Muscle layer of colon (tissue), 2 donors: Measurements from ENCODE around the gene GDE1.
"Not testable (repeated sequence)": the region's sequence is repeated elsewhere in the genome, so short reads cannot be mapped to it uniquely, and the experiment has no call there.

ENCODE experiments used
- H3K27ac ChIP-seq: one replicate; pipeline ENCODE4 v1.7.0; 2013; ENCODE audit warnings: low read depth, mild to moderate bottlenecking, low read length, moderate library complexity
- H3K27me3 ChIP-seq, 2 donors: one replicate each; pipeline ENCODE4 v1.7.0; 2013; ENCODE audit warnings: low read length in 2 of 2, mild to moderate bottlenecking in 2 of 2; ENCODE audit not compliant: insufficient read depth in 2 of 2, control insufficient read depth in 1 of 2
- H3K36me3 ChIP-seq: one replicate; pipeline ENCODE4 v1.7.0; 2013; ENCODE audit warnings: mild to moderate bottlenecking, low read length; ENCODE audit not compliant: insufficient read depth
- H3K4me1 ChIP-seq: one replicate; pipeline ENCODE4 v1.7.0; 2013; ENCODE audit warnings: mild to moderate bottlenecking, low read length; ENCODE audit not compliant: insufficient read depth
- H3K4me3 ChIP-seq, 2 donors: one replicate each; pipeline ENCODE4 v1.7.0; 2013; ENCODE audit warnings: low read length in 2 of 2, low read depth in 1 of 2, mild to moderate bottlenecking in 1 of 2, moderate library complexity in 1 of 2
- H3K9ac ChIP-seq: one replicate; pipeline ENCODE4 v1.7.0; 2013; ENCODE audit warnings: low read length
- H3K9me3 ChIP-seq: one replicate; pipeline ENCODE4 v1.7.0; 2013; ENCODE audit warnings: mild to moderate bottlenecking, low read length
- donor health status: abdominal sarcoma.
- donor health status: Adenocarcinoma of cecum.

Gene GDE1

GRCh38 chr16:19543278-19543996 lies 21.5 kb upstream of the GDE1 start:
- not testable (repeated sequence) for H3K27me3 ChIP-seq, H3K4me3 ChIP-seq, H3K9me3 ChIP-seq, H3K9ac ChIP-seq, H3K4me1 ChIP-seq, H3K27ac ChIP-seq
- H3K36me3 ChIP-seq = peaks cover 24% of the 10 kb centered on the region

GRCh38 chr16:19542138-19542821 lies 20.4 kb upstream of the GDE1 start:
- Histone ChIP-seq H3K27ac (no peak overlapping the region), H3K36me3 (peaks cover 17% of the 10 kb centered on the region), H3K4me1 (no peaks in the 10 kb centered on the region)

GRCh38 chr16:19540241-19540970 lies 18.5 kb upstream of the GDE1 start:
- Histone ChIP-seq H3K27me3 (no peaks in the 10 kb centered on the region), H3K4me1 (no peaks in the 10 kb centered on the region), H3K9ac (no peak overlapping the region), H3K4me3 (no peak overlapping the region), H3K9me3 (no peaks in the 10 kb centered on the region), H3K27ac (no peak overlapping the region), H3K36me3 (peaks cover 24% of the 10 kb centered on the region)

More at GRCh38 chr16:19542138-19542821, 20.4 kb upstream of the GDE1 start:
- H3K4me3 ChIP-seq = no peak overlapping the region
- no peak overlapping the region for H3K9ac ChIP-seq
- no peaks in the 10 kb centered on the region for H3K27me3 ChIP-seq
- no peaks in the 10 kb centered on the region for H3K9me3 ChIP-seq

GRCh38 chr16:19532601-19533000 lies 10.7 kb upstream of the GDE1 start:
- no peak overlapping the region for H3K4me3 ChIP-seq
- H3K27me3 ChIP-seq = no peaks in the 10 kb centered on the region
- no peaks in the 10 kb centered on the region for H3K9me3 ChIP-seq
- peaks cover 35% of the 10 kb centered on the region for H3K36me3 ChIP-seq
- no peak overlapping the region for H3K27ac ChIP-seq
- H3K4me1 ChIP-seq = no peaks in the 10 kb centered on the region
- H3K9ac ChIP-seq = no peak overlapping the region

DNA sequence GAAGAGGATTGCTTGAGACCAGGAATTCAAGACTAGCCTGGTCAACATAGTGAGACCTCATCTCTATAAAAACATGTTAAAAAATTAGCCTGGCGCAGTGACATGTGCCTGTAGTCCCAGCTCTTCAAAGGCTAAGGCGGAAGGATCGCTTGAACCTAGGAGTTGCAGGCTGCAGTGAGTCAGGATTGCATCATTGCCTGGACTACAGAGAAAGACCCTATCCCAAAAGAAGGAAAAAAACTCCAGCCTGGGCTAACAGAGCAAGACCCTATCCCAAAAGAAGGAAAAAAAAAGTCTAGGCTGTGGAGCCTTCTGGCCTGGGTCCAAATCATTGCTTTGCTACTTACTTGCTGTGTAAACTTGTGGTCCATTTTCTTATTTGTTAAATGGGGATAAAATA lies 6.8 kb upstream of the GDE1 start:
- Histone ChIP-seq H3K9ac (no peak overlapping the region), H3K27me3 (no peaks in the 10 kb centered on the region), H3K36me3 (peaks cover 24% of the 10 kb centered on the region), H3K9me3 (no peaks in the 10 kb centered on the region), H3K4me3 (no peak overlapping the region), H3K27ac (no peak overlapping the region), H3K4me1 (peaks cover 12% of the 10 kb centered on the region)

DNA sequence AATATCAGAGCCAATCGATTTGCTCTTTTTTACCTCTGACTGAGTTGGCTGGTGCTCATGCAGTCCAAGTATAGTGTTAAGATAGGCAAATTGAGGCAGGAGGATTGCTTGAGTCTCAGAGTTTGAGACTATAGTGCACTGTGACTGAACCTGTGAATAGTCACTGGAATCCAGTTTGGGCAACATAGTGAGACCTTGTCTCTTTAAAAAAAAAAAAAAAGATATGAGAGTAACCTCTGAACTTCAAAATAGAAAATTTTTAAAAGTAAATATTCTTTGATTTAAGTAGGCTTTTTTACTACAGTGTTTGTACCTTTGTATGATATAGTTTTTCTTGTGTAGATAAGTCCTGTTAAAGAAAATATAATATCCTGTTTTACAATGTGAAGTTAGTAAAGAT lies 5.3 kb upstream of the GDE1 start:
- H3K9ac ChIP-seq = no peak overlapping the region
- no peak overlapping the region for H3K27ac ChIP-seq
- no peaks in the 10 kb centered on the region for H3K27me3 ChIP-seq
- H3K36me3 ChIP-seq = peaks cover 9% of the 10 kb centered on the region
- peaks cover 19% of the 10 kb centered on the region for H3K4me1 ChIP-seq
- H3K4me3 ChIP-seq = no peak overlapping the region
- no peaks in the 10 kb centered on the region for H3K9me3 ChIP-seq

DNA sequence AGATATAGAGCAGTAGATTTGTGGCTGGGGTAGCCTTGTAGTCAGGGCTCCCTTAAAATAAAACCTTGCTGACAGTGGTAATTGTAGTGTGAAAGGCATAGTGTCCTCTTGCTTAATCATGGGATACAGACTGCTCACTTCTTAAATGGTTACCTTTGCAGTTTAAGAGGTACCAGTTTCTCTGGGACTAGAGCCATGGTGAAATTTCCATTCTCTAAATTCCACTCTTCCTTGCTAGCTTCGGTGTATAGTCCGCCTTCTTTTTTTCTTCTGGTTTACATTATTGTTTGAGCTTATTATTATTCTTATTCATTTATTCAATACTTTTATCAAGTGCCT lies 3.5 kb upstream of the GDE1 start:
- H3K27ac ChIP-seq = no peak overlapping the region
- H3K4me1 ChIP-seq = peaks cover 28% of the 10 kb centered on the region
- H3K27me3 ChIP-seq = no peaks in the 10 kb centered on the region
- H3K4me3 ChIP-seq = peak overlapping the region in 1 of 2 donors; percentile 80
- H3K9me3 ChIP-seq = no peaks in the 10 kb centered on the region
- H3K36me3 ChIP-seq = peaks cover 5% of the 10 kb centered on the region
- H3K9ac ChIP-seq = no peak overlapping the region

DNA sequence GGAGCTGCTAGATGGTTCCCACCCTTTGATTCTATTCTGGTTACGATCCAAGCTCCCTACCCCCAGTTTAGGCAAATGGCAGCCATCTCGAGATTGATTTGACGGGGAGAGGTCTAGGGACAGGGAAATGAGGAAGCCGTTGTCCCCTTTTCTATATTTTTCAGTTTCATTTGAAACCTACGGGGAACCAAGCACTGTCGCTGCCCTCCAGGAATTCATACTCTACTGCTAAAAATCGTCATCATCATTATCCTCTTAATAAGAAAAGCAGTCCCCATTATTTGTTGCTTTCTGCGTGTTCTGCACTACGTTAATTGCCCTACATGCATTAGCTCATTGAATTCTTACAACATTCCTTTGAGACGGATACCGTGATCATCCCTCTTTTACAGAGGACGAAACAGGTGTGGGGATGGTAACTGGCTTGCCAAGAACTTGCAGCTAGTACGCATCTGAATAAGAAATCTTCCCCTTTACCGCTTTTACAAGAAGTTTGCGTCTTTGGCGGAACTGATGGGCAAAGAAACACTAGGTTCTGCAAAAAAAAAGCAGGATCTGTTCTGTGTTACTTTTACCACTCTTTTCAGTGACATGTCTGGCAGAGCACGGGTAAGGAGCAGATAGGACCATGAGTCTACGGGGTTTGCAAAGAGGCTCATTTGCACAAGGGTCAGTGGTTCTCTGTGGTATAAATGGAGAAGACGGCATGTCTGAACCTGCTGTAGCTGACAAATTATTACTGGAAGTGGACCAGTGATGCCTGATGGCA lies 2.9 kb upstream of the GDE1 start:
- peak overlapping the region; percentile 45 for H3K9ac ChIP-seq
- H3K36me3 ChIP-seq = peaks cover 2% of the 10 kb centered on the region
- H3K4me1 ChIP-seq = peaks cover 34% of the 10 kb centered on the region
- H3K4me3 ChIP-seq = peak overlapping the region; percentile 80 to 100
- H3K27ac ChIP-seq = peak overlapping the region; percentile 80
- no peaks in the 10 kb centered on the region for H3K27me3 ChIP-seq
- no peaks in the 10 kb centered on the region for H3K9me3 ChIP-seq

GRCh38 chr16:19524356-19524615 lies 2.4 kb upstream of the GDE1 start:
- H3K4me1 ChIP-seq = peaks cover 37% of the 10 kb centered on the region

DNA sequence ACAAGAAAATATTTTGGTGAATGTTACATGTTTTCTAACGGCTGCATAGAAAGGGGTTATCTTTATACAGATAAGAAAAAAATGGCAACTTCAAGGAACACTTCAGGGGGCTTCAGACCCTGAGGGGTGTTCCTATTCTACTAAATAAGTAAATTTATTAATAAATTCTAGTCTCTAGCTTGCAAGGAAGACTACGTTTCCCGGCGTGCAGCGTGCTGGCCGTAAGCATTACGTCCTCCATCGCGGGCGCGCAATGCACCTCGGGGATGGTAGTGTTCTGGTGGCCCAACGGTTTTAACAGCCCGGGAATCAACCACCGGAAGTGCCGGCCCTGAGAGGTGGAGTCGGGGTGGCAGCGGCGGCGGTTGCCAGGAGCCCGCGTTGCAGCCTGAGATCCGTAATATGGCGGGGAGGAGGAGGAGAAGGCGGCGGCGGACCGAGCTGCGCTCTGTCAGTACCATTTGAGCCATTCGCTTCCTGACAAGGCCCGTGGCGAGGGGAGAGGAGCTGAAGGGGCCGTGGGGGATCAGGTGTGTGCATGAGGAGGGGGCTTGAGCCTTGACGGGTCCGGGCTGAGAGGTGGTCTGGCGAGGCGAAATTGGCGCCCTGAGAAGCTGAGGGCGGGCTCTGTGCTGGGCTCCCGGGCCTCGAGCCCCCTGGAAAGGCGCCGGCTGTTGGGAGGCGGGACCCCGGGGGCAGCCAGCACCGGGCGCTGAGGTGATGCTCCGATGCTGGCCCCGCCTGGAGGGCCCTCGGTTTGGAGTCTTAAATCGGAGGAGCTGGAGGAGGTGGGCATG lies 1.9 kb upstream of the GDE1 start, which contains the start of gene CCP110:
CCP110 (plus strand) TSS at position 384 of the 797 bp plus-strand sequence. CDS start 3,940 bp downstream, outside the sequence.
- no peaks in the 10 kb centered on the region for H3K27me3 ChIP-seq
- peak within 1 kb of the TSS; percentile 80 to 100 for H3K4me3 ChIP-seq
- peak within 1 kb of the TSS; percentile 80 for H3K27ac ChIP-seq
- no peaks in the 10 kb centered on the region for H3K36me3 ChIP-seq
- H3K9ac ChIP-seq = peak within 1 kb of the TSS; percentile 45
- H3K4me1 ChIP-seq = peaks cover 41% of the 10 kb centered on the region
- H3K9me3 ChIP-seq = no peaks in the 10 kb centered on the region

More at GRCh38 chr16:19524356-19524615, 2.4 kb upstream of the GDE1 start:
- Histone ChIP-seq H3K27me3 (no peaks in the 10 kb centered on the region), H3K27ac (peak overlapping the region; percentile 80), H3K9ac (peak overlapping the region; percentile 45), H3K9me3 (no peaks in the 10 kb centered on the region), H3K36me3 (no peaks in the 10 kb centered on the region), H3K4me3 (peak overlapping the region; percentile 80 to 100)
